ENCODE measurements around the gene SIRT3. TPM values are rescaled to one million over a fixed set of nuclear protein-coding genes. Genes with fewer than 3 reads are reported as not detected.

Gene SIRT3
- total RNA-seq, 4 donors from 2014 or later = 9.2 to 15.0 (median 12.7) TPM

DNA sequence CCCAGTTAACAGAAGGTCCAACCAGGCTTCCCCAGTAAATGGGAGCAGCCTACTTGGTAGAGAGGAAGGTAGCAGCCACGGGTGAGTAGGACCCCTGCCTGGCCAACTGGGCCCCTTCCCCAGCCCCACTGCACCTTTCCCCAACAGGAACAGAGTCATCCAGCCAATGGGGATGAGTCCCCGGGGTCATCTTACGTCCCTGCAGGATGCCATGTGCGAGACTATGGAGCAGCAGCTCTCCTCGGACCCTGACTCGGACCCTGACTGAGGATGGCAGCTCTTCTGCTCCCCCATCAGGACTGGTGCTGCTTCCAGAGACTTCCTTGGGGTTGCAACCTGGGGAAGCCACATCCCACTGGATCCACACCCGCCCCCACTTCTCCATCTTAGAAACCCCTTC is 22.1 kb downstream of the SIRT3 start:
- TF ChIP-seq, protein P1, sequence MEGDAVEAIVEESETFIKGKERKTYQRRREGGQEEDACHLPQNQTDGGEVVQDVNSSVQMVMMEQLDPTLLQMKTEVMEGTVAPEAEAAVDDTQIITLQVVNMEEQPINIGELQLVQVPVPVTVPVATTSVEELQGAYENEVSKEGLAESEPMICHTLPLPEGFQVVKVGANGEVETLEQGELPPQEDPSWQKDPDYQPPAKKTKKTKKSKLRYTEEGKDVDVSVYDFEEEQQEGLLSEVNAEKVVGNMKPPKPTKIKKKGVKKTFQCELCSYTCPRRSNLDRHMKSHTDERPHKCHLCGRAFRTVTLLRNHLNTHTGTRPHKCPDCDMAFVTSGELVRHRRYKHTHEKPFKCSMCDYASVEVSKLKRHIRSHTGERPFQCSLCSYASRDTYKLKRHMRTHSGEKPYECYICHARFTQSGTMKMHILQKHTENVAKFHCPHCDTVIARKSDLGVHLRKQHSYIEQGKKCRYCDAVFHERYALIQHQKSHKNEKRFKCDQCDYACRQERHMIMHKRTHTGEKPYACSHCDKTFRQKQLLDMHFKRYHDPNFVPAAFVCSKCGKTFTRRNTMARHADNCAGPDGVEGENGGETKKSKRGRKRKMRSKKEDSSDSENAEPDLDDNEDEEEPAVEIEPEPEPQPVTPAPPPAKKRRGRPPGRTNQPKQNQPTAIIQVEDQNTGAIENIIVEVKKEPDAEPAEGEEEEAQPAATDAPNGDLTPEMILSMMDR (IDR thresholded peaks at IDR 0.05 in 4 of 5, conservative IDR thresholded peaks at IDR 0.05 in 1 of 5) = no peak
- TF ChIP-seq POLR2A (IDR thresholded peaks at IDR 0.05) = no peak
- Histone ChIP-seq H3K9me3 (no peaks in the 10 kb centered on the region), H3K4me1 (peaks cover 19 to 20% of the 10 kb centered on the region in 2 donors), H3K36me3 (peaks cover 0 to 70% of the 10 kb centered on the region in 2 donors), H3K27me3 (no peaks in the 10 kb centered on the region), H3K27ac (no peak overlapping the region), H3K4me3 (no peak overlapping the region)
- ATAC-seq (no peak), DNase-seq (no peak)
- intact Hi-C loops (cut with DNase I; ENCODE audit: low total_unique reads) = no loop called here
- in situ Hi-C loops (cut with MboI; ENCODE audit: low sequenced_read_pairs in 4 of 4) = no loop called here

DNA sequence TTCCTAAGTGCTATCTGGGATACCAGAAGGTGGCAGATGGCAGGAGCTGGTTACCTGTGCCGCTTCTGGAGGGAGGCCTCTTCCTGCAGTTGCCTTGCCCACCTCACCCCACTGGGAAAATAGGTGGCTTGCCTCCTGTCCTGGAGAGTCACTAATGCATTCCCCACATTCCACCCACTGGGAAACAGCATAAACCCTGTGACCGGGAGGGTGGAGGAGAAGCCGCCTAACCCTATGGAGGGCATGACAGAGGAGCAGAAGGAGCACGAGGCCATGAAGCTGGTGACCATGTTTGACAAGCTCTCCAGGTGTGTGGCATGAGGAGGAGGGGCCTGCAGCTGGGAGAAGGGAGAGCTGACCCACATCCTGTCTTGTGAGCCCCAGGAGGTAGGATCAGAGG is 23.0 kb downstream of the SIRT3 start:
- no peak for DNase-seq
- in situ Hi-C loops (cut with MboI; ENCODE audit: low sequenced_read_pairs in 4 of 4) (no loop called here), intact Hi-C loops (cut with DNase I; ENCODE audit: low total_unique reads) (no loop called here)
- no peak for ATAC-seq
- no peak overlapping the region for H3K27ac ChIP-seq
- no peak overlapping the region for H3K4me3 ChIP-seq
- no peaks in the 10 kb centered on the region for H3K9me3 ChIP-seq
- H3K27me3 ChIP-seq = no peaks in the 10 kb centered on the region
- peaks cover 19 to 23% of the 10 kb centered on the region in 2 donors for H3K4me1 ChIP-seq
- peaks cover 0 to 70% of the 10 kb centered on the region in 2 donors for H3K36me3 ChIP-seq
- TF ChIP-seq, protein P1 (IDR thresholded peaks at IDR 0.05 in 4 of 5, conservative IDR thresholded peaks at IDR 0.05 in 1 of 5) = no peak
- no peak for TF ChIP-seq POLR2A (IDR thresholded peaks at IDR 0.05)

DNA sequence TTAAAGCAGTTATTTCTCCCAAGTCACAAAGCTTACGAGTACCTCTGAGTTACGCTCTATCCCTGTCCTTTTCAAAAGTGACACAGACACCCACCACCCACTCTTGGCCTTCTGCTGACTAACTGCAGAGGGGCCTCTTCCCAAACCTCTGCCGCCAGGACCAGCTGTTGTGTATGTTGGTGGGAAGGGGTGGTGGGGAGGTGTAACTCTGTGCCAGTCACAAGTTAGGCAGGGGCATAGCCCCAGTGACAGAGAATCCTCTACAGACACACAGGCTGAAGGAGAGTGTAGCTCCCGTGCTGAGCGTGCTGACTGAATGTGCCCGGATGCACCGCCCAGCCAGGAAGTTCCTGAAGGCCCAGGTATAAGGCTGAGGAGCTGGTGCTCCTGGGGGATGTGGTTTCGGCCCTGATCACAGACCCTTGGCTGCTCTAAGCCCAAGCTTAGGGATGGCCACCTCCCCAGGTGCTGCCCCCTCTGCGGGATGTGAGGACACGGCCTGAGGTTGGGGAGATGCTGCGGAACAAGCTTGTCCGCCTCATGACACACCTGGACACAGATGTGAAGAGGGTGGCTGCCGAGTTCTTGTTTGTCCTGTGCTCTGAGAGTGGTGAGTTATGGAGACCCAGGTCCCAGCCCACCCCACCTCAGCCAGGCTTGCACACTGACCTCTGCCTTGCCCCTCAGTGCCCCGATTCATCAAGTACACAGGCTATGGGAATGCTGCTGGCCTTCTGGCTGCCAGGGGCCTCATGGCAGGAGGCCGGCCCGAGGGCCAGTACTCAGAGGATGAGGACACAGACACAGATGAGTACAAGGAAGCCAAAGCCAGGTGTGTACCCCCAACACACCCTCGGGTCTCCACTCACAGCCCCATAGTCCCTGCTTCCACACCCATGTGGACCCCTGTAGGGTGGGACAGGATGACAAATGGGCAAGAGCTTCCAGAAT is 23.7 kb downstream of the SIRT3 start:
- H3K4me3 ChIP-seq = no peak overlapping the region
- in situ Hi-C loops (cut with MboI; ENCODE audit: low sequenced_read_pairs in 4 of 4) (no loop called here), intact Hi-C loops (cut with DNase I; ENCODE audit: low total_unique reads) (no loop called here)
- TF ChIP-seq, protein P1 (IDR thresholded peaks at IDR 0.05 in 4 of 5, conservative IDR thresholded peaks at IDR 0.05 in 1 of 5) = no peak
- no peak for TF ChIP-seq POLR2A (IDR thresholded peaks at IDR 0.05)
- H3K27ac ChIP-seq = no peak overlapping the region
- no peaks in the 10 kb centered on the region for H3K9me3 ChIP-seq
- H3K36me3 ChIP-seq = peaks cover 0 to 70% of the 10 kb centered on the region in 2 donors
- no peak for ATAC-seq
- no peaks in the 10 kb centered on the region for H3K27me3 ChIP-seq
- no peak for DNase-seq
- peaks cover 19 to 23% of the 10 kb centered on the region in 2 donors for H3K4me1 ChIP-seq

DNA sequence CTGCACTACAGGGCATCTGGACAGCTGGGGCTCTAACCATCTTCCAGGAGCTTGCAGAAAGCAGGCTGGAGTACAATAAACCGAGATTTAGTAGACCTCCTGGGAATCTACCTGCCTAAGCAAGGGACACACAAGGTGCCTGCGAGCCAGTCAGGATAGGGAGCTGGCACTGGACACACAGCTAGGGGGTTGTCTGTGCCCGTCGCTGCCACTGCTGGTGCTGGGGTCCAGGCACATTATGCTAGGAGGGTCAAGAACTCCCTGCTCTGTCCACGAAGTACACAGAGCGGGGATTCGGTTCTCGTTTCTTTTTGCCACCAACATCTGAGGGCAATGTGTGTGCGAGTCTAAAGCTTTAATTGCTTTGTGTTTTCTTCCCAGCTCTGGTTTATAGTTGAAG is 24.4 kb downstream of the SIRT3 start:
- no peak for ATAC-seq
- no peaks in the 10 kb centered on the region for H3K9me3 ChIP-seq
- intact Hi-C loops (cut with DNase I; ENCODE audit: low total_unique reads) (no loop called here), in situ Hi-C loops (cut with MboI; ENCODE audit: low sequenced_read_pairs in 4 of 4) (no loop called here)
- DNase-seq = no peak
- no peak overlapping the region for H3K4me3 ChIP-seq
- peaks cover 0 to 70% of the 10 kb centered on the region in 2 donors for H3K36me3 ChIP-seq
- TF ChIP-seq, protein P1 (IDR thresholded peaks at IDR 0.05 in 4 of 5, conservative IDR thresholded peaks at IDR 0.05 in 1 of 5) = no peak
- TF ChIP-seq POLR2A (IDR thresholded peaks at IDR 0.05) = no peak
- no peaks in the 10 kb centered on the region for H3K27me3 ChIP-seq
- H3K4me1 ChIP-seq = peaks cover 19 to 23% of the 10 kb centered on the region in 2 donors
- no peak overlapping the region for H3K27ac ChIP-seq

Measured in gastrocnemius medialis (tissue), 4 donors.